ENCODE results near the gene CAMKK2. TPM values are rescaled to one million over a fixed set of nuclear protein-coding genes. Genes with fewer than 3 reads are reported as not detected.
"Not testable (repeated sequence)": the region's sequence is repeated elsewhere in the genome, so short reads cannot be mapped to it uniquely, and the experiment has no call there.

The CAMKK2 gene
- total RNA-seq, 4 donors from 2014 or later, result 26.0 to 40.3 (median 30.3) TPM

GRCh38 chr12:121299662-121300061 lies 3.2 kb upstream of the CAMKK2 start:
- H3K27me3 ChIP-seq, result no peaks in the 10 kb centered on the region
- ATAC-seq, result no peak
- peaks cover 0 to 26% (median 13%) of the 10 kb centered on the region in 3 donors for H3K4me1 ChIP-seq
- TF ChIP-seq POLR2AphosphoS5 (IDR thresholded peaks at IDR 0.05), result no peak
- no peaks in the 10 kb centered on the region for H3K36me3 ChIP-seq
- H3K27ac ChIP-seq, result no peak overlapping the region
- no peaks in the 10 kb centered on the region for H3K9me3 ChIP-seq
- H3K4me3 ChIP-seq, result no peak overlapping the region
- WGBS, 2 donors (ENCODE audit: low coverage in 1 of 2), result 91 to 98% methylated on average over 4 of the region's 4 CpGs

DNA sequence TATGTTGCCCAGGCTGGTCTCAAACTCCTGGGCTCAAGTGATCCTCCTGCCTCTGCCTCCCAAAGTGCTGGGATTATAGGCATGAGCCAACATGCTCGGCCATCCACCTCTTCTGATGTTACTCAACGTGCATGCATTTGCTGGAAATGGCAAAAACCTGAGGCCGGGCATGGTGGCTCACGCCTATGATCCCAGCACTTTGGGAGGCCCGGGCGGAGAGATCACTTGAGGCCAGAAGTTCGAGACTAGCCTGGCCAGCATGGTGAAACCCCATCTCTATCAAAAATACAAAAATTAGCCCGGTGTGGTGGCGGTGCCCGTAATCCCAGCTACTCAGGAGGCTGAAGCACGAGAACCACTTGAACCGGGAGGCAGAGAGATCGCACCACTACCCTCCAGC lies 1.9 kb upstream of the CAMKK2 start:
- 100% methylated on average over 1 of the region's 13 CpGs; no CpG with 5 or more reads in 1 of the 2 donors for WGBS, 2 donors (ENCODE audit: low coverage in 1 of 2)
- H3K27me3 ChIP-seq, H3K27ac ChIP-seq, H3K36me3 ChIP-seq, H3K9me3 ChIP-seq, ATAC-seq, H3K4me3 ChIP-seq: not testable (repeated sequence)
- H3K4me1 ChIP-seq, result peaks cover 0 to 36% (median 16%) of the 10 kb centered on the region in 3 donors

DNA sequence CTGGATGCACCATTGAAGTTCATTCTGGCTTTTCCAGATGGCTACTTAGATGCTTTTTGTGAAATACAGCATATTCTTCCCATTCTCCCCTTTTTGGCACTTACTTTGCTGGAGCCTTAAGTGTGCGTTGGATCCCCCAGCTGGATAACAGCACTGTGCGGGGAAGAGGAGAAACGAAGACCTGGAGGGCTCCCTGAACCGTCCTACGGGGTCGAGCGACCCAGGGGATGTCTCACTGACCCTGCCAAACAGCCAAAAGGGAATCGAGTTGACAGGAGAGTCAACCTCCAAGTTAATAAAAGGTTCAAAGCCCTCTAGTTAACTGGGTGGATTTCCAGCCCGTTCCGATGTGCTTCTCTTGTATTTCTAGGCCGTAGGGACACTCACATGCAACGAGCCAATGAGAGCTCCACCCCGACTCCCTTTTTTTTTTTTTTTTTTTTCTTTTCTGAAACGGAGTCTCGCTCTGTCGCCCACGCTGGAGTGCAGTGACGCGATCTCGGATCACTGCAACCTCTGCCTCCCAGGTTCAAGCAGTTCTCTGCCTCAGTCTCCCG lies 1.0 kb upstream of the CAMKK2 start:
- H3K27ac ChIP-seq, result peak overlapping the region; percentile 2 to 91 (median 88)
- no peak for TF ChIP-seq CTCF (IDR thresholded peaks at IDR 0.05)
- no peak for TF ChIP-seq EP300 (IDR thresholded peaks at IDR 0.05)
- no peak for TF ChIP-seq POLR2A (IDR thresholded peaks at IDR 0.05)
- no peak for TF ChIP-seq POLR2AphosphoS5 (IDR thresholded peaks at IDR 0.05)
- ATAC-seq, result no peak
- H3K9me3 ChIP-seq, result no peaks in the 10 kb centered on the region
- peaks cover 0 to 4% of the 10 kb centered on the region in 2 donors for H3K36me3 ChIP-seq
- H3K4me3 ChIP-seq, result peak overlapping the region; percentile 47 to 100
- WGBS, 2 donors (ENCODE audit: low coverage in 1 of 2), result 1% methylated on average over 14 of the region's 21 CpGs; no CpG with 5 or more reads in 1 of the 2 donors
- H3K4me1 ChIP-seq, result peaks cover 0 to 39% (median 16%) of the 10 kb centered on the region in 3 donors
- H3K27me3 ChIP-seq, result no peaks in the 10 kb centered on the region

DNA sequence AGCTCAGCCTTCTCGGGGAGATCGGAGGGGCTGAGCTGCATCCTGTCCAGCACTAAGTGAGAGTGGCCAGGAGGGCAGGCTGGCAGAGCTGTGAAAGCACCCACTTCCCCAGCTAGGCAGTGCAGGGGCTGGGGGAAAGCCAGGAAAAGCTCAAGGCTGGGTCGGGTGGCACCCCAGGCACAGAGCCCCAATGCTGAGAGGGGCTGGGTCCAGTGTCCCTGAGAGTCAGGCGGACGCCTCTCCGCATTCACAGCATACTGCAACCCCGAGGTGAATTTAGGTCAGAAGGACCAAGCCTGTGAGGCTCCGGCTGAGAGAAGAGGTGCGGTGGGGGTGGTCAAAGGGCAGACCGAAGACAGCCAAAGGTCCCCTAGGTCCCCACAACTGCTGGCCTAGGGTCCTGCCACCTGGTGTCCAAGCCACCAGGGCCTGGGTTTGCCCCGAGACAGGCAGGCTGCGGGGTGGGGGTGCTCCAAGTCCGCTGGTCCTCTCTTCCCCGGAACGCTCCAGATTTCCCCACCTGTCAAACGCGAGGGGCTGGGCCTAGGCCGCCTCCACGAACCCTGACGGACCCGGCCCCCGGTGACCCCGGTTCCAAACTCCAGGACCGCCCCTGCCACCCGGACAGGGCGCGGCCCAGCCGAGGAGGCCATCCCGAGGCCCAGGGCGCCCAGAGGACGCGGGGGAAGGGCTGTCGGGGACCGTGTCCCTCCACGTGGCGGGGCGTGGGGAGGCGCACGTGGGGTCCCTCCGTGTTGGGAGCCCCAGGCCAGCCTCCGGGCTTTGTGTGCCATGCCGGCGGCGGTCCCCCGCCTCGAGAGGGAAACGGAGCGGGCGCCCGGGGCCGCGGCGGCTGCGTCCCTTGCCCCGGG lies 527 bp downstream of the CAMKK2 start:
- no peaks in the 10 kb centered on the region for H3K9me3 ChIP-seq
- peak overlapping the region; percentile 48 to 91 (median 88) for H3K27ac ChIP-seq
- 0% methylated on average over 5 of the region's 55 CpGs; no CpG with 5 or more reads in 1 of the 2 donors for WGBS, 2 donors (ENCODE audit: low coverage in 1 of 2)
- peaks cover 0 to 42% (median 16%) of the 10 kb centered on the region in 3 donors for H3K4me1 ChIP-seq
- peaks cover 0 to 19% of the 10 kb centered on the region in 2 donors for H3K36me3 ChIP-seq
- H3K27me3 ChIP-seq, result no peaks in the 10 kb centered on the region
- ATAC-seq, result peak; percentile 17
- peak overlapping the region; percentile 89 to 100 for H3K4me3 ChIP-seq
- TF ChIP-seq POLR2A (IDR thresholded peaks at IDR 0.05) (no peak), CTCF (IDR thresholded peaks at IDR 0.05) (no peak), POLR2AphosphoS5 (IDR thresholded peaks at IDR 0.05) (no peak), EP300 (IDR thresholded peaks at IDR 0.05) (no peak)

DNA sequence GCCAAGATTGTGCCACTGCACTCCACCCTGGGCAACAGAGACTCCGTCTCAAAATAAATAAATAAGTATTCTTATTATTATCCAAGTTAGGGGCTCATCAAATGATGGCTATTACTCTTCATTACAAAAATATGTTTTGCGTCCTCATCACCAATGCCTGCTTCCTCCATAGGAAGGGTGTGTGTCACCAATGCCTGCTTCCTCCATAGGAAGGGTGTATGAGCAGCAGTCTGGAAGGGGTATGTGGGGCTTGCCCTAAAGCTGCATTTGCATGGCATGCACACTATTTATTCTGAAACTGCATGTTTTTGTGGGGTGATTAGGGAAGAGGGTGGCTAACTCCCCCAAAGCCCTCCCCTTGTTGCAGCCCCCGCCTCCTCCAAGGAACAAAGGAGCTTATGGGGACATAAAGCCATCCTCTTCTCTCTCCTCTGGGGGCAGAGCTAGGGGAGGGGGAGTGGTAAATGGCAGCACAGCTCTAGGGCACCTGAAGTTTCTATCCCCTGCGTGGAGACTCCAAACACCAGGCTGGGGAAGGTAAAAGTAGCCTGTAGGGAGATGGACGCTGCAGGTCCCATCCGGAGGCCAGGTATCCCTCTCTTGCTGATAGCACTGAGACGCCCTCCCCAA lies 1.3 kb downstream of the CAMKK2 start:
- no peaks in the 10 kb centered on the region for H3K9me3 ChIP-seq
- TF ChIP-seq CTCF (IDR thresholded peaks at IDR 0.05), result no peak
- TF ChIP-seq POLR2A (IDR thresholded peaks at IDR 0.05), result no peak
- no peak for TF ChIP-seq EP300 (IDR thresholded peaks at IDR 0.05)
- no peak for TF ChIP-seq POLR2AphosphoS5 (IDR thresholded peaks at IDR 0.05)
- peak overlapping the region in 2 of 4 donors; percentile 87 to 91 for H3K27ac ChIP-seq
- peaks cover 0 to 26% of the 10 kb centered on the region in 2 donors for H3K36me3 ChIP-seq
- no peak for ATAC-seq
- H3K4me1 ChIP-seq, result peaks cover 0 to 42% (median 16%) of the 10 kb centered on the region in 3 donors
- 50 to 56% methylated on average over 2 to 5 of the region's 7 CpGs for WGBS, 2 donors (ENCODE audit: low coverage in 1 of 2)
- H3K4me3 ChIP-seq, result peak overlapping the region; percentile 89 to 100
- no peaks in the 10 kb centered on the region for H3K27me3 ChIP-seq
